Thyroid gland (tissue), 4 donors: ENCODE measurements around the gene CD276. TPM values are rescaled to one million over a fixed set of nuclear protein-coding genes. Genes with fewer than 3 reads are reported as not detected.

ENCODE experiments used
- DNase-seq, 2 donors: peaks; one replicate each; pipeline ENCODE4 v3.0.0-alpha.2; 2019
- H3K27ac ChIP-seq, 3 donors: fragments of 200-600 bp; sonication (generic); 1 replicate in 2 of 3; 2 replicates in 1 of 3; pipeline ENCODE4 v1.5.1; 2016 to 2019; ENCODE audit warnings: mild to moderate bottlenecking in 1 of 3, moderate library complexity in 1 of 3
- H3K27me3 ChIP-seq: fragments of 200-600 bp; sonication (generic); one replicate; pipeline ENCODE4 v1.5.1; 2019
- H3K36me3 ChIP-seq, 2 donors: fragments of 200-600 bp; sonication (generic); one replicate each; pipeline ENCODE4 v1.5.1; 2016 to 2019
- H3K4me1 ChIP-seq, 2 donors: fragments of 200-600 bp; sonication (generic); one replicate each; pipeline ENCODE4 v1.5.1; 2017 to 2019
- H3K4me3 ChIP-seq, 3 donors: fragments of 200-600 bp; sonication (generic); replicated peaks in 1 of 3; 1 replicate in 2 of 3; 2 replicates in 1 of 3; pipeline ENCODE4 v1.5.1; 2016; ENCODE audit warnings: mild to moderate bottlenecking in 1 of 3
- H3K9me3 ChIP-seq: fragments of 200-600 bp; sonication (generic); one replicate; pipeline ENCODE4 v1.5.1; 2017
- CTCF ChIP-seq, 6 experiments: fragments of 200-600 bp in 3 of 6; fragments of 450-650 bp in 3 of 6; sonication (generic) in 3 of 6; IDR thresholded peaks; one replicate each; pipeline ENCODE4 v1.5.1; 2016 to 2019; ENCODE audit warnings: antibody characterized with exemption in 6 of 6, mild to moderate bottlenecking in 2 of 6, inconsistent platforms in 1 of 6, moderate library complexity in 1 of 6
- POLR2A ChIP-seq, 2 donors: fragments of 450-650 bp; IDR thresholded peaks; one replicate each; pipeline ENCODE4 v1.6.1; 2017; ENCODE audit warnings: antibody characterized with exemption in 2 of 2, mild to moderate bottlenecking in 2 of 2, moderate library complexity in 1 of 2
- WGBS, 2 donors: methylation state at CpG; one replicate each; pipeline ENCODE4 v1.1.5; 2017; 5-methylcytosine and 5-hydroxymethylcytosine counted together
- intact Hi-C: fragments of 100-400 bp; cut with DNase I; formaldehyde crosslinking; loops from one replicate; pipeline ENCODE4 v1.15.1; 2023
- total RNA-seq, 4 donors: library from RNA; depleted of rRNA; stranded (reverse); fragments of >200 nt; gene quantifications; one replicate each; pipeline ENCODE4 v1.2.3, GENCODE V29; 2016

Gene CD276
- total RNA-seq, 4 donors from 2014 or later, result 22.6 to 39.5 (median 28.9) TPM

GRCh38 chr15:73746883-73747282 lies 62.7 kb downstream of the CD276 start:
- peaks cover under 1% of the 10 kb centered on the region for H3K27me3 ChIP-seq
- 64 to 71% methylated on average over 7 of the region's 7 CpGs for WGBS, 2 donors
- peaks cover 3 to 5% of the 10 kb centered on the region in 2 donors for H3K4me1 ChIP-seq
- TF ChIP-seq POLR2A (IDR thresholded peaks at IDR 0.05) (no peak), CTCF (IDR thresholded peaks at IDR 0.05) (no peak)
- no peak overlapping the region for H3K27ac ChIP-seq
- DNase-seq, result no peak
- H3K36me3 ChIP-seq, result no peaks in the 10 kb centered on the region
- intact Hi-C loops, result no loop called here
- H3K4me3 ChIP-seq, result no peak overlapping the region
- no peaks in the 10 kb centered on the region for H3K9me3 ChIP-seq

GRCh38 chr15:73747847-73748590 lies 63.8 kb downstream of the CD276 start:
- Histone ChIP-seq H3K9me3 (no peaks in the 10 kb centered on the region), H3K4me1 (peaks cover 9 to 12% of the 10 kb centered on the region in 2 donors), H3K27ac (no peak overlapping the region), H3K4me3 (no peak overlapping the region), H3K27me3 (peaks cover 7% of the 10 kb centered on the region), H3K36me3 (no peaks in the 10 kb centered on the region)
- no peak for DNase-seq
- WGBS, 2 donors, result 92 to 94% methylated on average over 11 of the region's 11 CpGs
- intact Hi-C loops, result no loop called here
- TF ChIP-seq POLR2A (IDR thresholded peaks at IDR 0.05) (no peak), CTCF (IDR thresholded peaks at IDR 0.05) (no peak)

DNA sequence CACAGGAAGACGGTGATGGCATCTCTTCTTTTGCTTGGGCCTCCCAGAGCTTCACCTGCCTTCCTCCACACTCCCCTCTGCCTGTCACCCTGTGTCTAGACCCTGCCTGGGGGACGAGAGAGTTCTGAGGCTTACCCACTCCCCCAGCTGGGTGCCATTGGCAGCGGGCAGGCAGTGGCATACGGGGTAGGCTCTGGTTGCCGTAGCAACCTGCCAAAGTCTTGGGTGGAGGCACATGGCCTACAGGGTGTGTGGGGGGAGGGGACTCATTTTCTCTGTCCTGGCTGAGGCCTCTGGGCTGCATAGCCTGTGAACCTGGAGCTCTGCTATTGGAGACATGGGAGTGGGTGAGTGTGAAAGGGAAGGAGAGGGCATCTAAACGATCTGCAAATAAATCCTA lies 64.5 kb downstream of the CD276 start:
- whole genome bisulfite sequencing, 2 donors, result 61 to 80% methylated on average over 3 to 6 of the region's 6 CpGs
- no peak for TF ChIP-seq CTCF (IDR thresholded peaks at IDR 0.05)
- no peak for TF ChIP-seq POLR2A (IDR thresholded peaks at IDR 0.05)
- DNase-seq, result no peak
- H3K27me3 ChIP-seq, result peaks cover 7% of the 10 kb centered on the region
- no peaks in the 10 kb centered on the region for H3K36me3 ChIP-seq
- H3K4me1 ChIP-seq, result peaks cover 9 to 12% of the 10 kb centered on the region in 2 donors
- H3K4me3 ChIP-seq, result no peak overlapping the region
- no peak overlapping the region for H3K27ac ChIP-seq
- intact Hi-C loops, result no loop called here
- H3K9me3 ChIP-seq, result no peaks in the 10 kb centered on the region

GRCh38 chr15:73749533-73749932 lies 65.3 kb downstream of the CD276 start:
- H3K36me3 ChIP-seq, result no peaks in the 10 kb centered on the region
- intact Hi-C loops, result no loop called here
- no peak overlapping the region for H3K4me3 ChIP-seq
- no peaks in the 10 kb centered on the region for H3K9me3 ChIP-seq
- H3K27ac ChIP-seq, result no peak overlapping the region
- TF ChIP-seq CTCF (IDR thresholded peaks at IDR 0.05), result no peak
- no peak for TF ChIP-seq POLR2A (IDR thresholded peaks at IDR 0.05)
- H3K4me1 ChIP-seq, result peaks cover 9 to 12% of the 10 kb centered on the region in 2 donors
- peaks cover 7% of the 10 kb centered on the region for H3K27me3 ChIP-seq
- 84 to 85% methylated on average over 5 of the region's 5 CpGs for WGBS, 2 donors
- DNase-seq, result no peak

GRCh38 chr15:73749971-73750370 lies 65.8 kb downstream of the CD276 start:
- Histone ChIP-seq H3K27me3 (peaks cover 7% of the 10 kb centered on the region), H3K36me3 (no peaks in the 10 kb centered on the region), H3K9me3 (no peaks in the 10 kb centered on the region), H3K4me3 (no peak overlapping the region), H3K27ac (no peak overlapping the region), H3K4me1 (peaks cover 9 to 12% of the 10 kb centered on the region in 2 donors)
- no peak for DNase-seq
- TF ChIP-seq CTCF (IDR thresholded peaks at IDR 0.05), result no peak
- no peak for TF ChIP-seq POLR2A (IDR thresholded peaks at IDR 0.05)
- intact Hi-C loops, result no loop called here
- WGBS, 2 donors, result 87 to 96% methylated on average over 5 of the region's 5 CpGs
